K562 (cell line): ENCODE measurements around the gene TULP3. TPM values are rescaled to one million over a fixed set of nuclear protein-coding genes. Genes with fewer than 3 reads are reported as not detected.
A peak's percentile ranks its signal among the peaks of the same experiment; 100 is the strongest.

ENCODE experiments used
- ETV5 ChIP-seq: sonication (generic); formaldehyde crosslinking; IDR thresholded peaks from 2 replicates; pipeline ENCODE4 v1.4.0; 2020; ENCODE audit warnings: low read depth, mild to moderate bottlenecking, missing genetic modification reagents
- FOXP1 ChIP-seq: sonication (generic); formaldehyde crosslinking; IDR thresholded peaks from 2 replicates; pipeline ENCODE4 v1.8.0; 2022; ENCODE audit warnings: mild to moderate bottlenecking, missing genetic modification reagents
- HLTF ChIP-seq: fragments of 450-650 bp; IDR thresholded peaks from 2 replicates; pipeline ENCODE4 v1.6.1; 2016
- NFE2 ChIP-seq: IDR thresholded peaks from 2 replicates; pipeline ENCODE4 v1.6.1; 2014; ENCODE audit warnings: antibody characterized with exemption, low read depth
- PHB2 ChIP-seq: fragments of 450-650 bp; IDR thresholded peaks from 2 replicates; pipeline ENCODE4 v1.6.1; 2017; ENCODE audit warnings: low read depth
- PYGO2 ChIP-seq: fragments of 450-650 bp; IDR thresholded peaks from 2 replicates; pipeline ENCODE4 v1.6.1; 2016; ENCODE audit warnings: mild to moderate bottlenecking, missing genetic modification characterization, moderate library complexity, missing compliant biosample characterization
- RAD21 ChIP-seq, 2 experiments: fragments of 250-450 bp in 1 of 2; fragments of 450-650 bp in 1 of 2; sonication (Bioruptor Pico) in 1 of 2; formaldehyde crosslinking in 1 of 2; IDR thresholded peaks in 1 of 2; conservative IDR thresholded peaks in 1 of 2; 2 replicates each; pipeline versions ENCODE4 v1.4.0 to v1.8.0; 2020 to 2022; ENCODE audit warnings: mild to moderate bottlenecking in 2 of 2, moderate library complexity in 1 of 2
- RBM34 ChIP-seq: fragments of 200-400 bp; formaldehyde crosslinking; IDR thresholded peaks from 2 replicates; pipeline ENCODE4 v1.6.1; 2018; ENCODE audit warnings: low read length, borderline replicate concordance; ENCODE audit not compliant: insufficient read depth
- SP2 ChIP-seq: IDR thresholded peaks from 2 replicates; pipeline ENCODE4 v1.6.1; 2011; ENCODE audit warnings: mild to moderate bottlenecking, low read depth, low read length, moderate library complexity; ENCODE audit not compliant: poor library complexity, severe bottlenecking; ENCODE audit errors: extremely low read depth
- VEZF1 ChIP-seq: fragments of 200-800 bp; sonication (Bioruptor generic); IDR thresholded peaks from 2 replicates; pipeline ENCODE4 v1.6.1; 2017; ENCODE audit warnings: missing genetic modification characterization, missing compliant biosample characterization
- ZBTB7A ChIP-seq: IDR thresholded peaks from 2 replicates; pipeline ENCODE4 v1.6.1; 2011; ENCODE audit warnings: low read depth, mild to moderate bottlenecking, low read length, moderate library complexity, borderline replicate concordance; ENCODE audit not compliant: control insufficient read depth
- ZNF212 ChIP-seq: fragments of 450-650 bp; formaldehyde crosslinking; IDR thresholded peaks from 2 replicates; pipeline ENCODE4 v1.4.0; 2020; ENCODE audit warnings: mild to moderate bottlenecking
- ZNF311 ChIP-seq: fragments of 250-450 bp; sonication (Bioruptor Pico); IDR thresholded peaks from 2 replicates; pipeline ENCODE4 v1.4.0; 2020; ENCODE audit warnings: mild to moderate bottlenecking, moderate library complexity
- polyA plus RNA-seq, 8 experiments: library from polyadenylated mRNA; depleted of rRNA in 4 of 8; stranded (reverse) in 5 of 8; unstranded in 3 of 8; fragments of >200 nt; fragmentation: Nextera tagmentation in 2 of 8; fragmentation: Illumina TruSeq in 1 of 8; extraction: Ambion mirVana in 2 of 8; extraction: Trizol in 1 of 8; gene quantifications; 2 replicates each; pipeline versions ENCODE4 v1.2.1 to v1.2.3, GENCODE V29; 2011 to 2014; ENCODE audit warnings: inconsistent platforms in 1 of 8, missing spikeins in 1 of 8
- total RNA-seq, 7 experiments: library from RNA; depleted of rRNA in 6 of 7; stranded (reverse); fragments of >200 nt in 6 of 7; fragmentation: Illumina TruSeq in 2 of 7; extraction: Trizol in 2 of 7; gene quantifications; 2 replicates each; pipeline versions ENCODE4 v1.2.1 to v1.2.3, GENCODE V29; 2011 to 2021; ENCODE audit warnings: low replicate concordance in 1 of 7
- TF ChIP-seq, protein P1 (sequence below): fragments of 250-450 bp; sonication (Bioruptor Pico); IDR thresholded peaks from 2 replicates; pipeline ENCODE4 v1.5.0; 2021; ENCODE audit warnings: mild to moderate bottlenecking, moderate library complexity
- TF ChIP-seq, protein P2 (sequence below), 2 experiments: IDR thresholded peaks; 2 replicates each; pipeline ENCODE4 v1.6.1; 2011; ENCODE audit warnings: borderline replicate concordance in 1 of 2, control low read depth in 1 of 2, low read depth in 1 of 2, low read length in 1 of 2, mild to moderate bottlenecking in 1 of 2, mixed read lengths in 1 of 2, moderate library complexity in 1 of 2; ENCODE audit not compliant: insufficient read depth in 1 of 2, insufficient read length in 1 of 2, poor library complexity in 1 of 2, severe bottlenecking in 1 of 2; ENCODE audit errors: extremely low read depth in 1 of 2

TULP3 gene
- total and polyA plus RNA-seq, 9 of the 15 experiments (the other 6 are each of a cell fraction or from before 2014, with no cell fraction given), result 3.6 to 13.3 (median 7.3) TPM

DNA sequence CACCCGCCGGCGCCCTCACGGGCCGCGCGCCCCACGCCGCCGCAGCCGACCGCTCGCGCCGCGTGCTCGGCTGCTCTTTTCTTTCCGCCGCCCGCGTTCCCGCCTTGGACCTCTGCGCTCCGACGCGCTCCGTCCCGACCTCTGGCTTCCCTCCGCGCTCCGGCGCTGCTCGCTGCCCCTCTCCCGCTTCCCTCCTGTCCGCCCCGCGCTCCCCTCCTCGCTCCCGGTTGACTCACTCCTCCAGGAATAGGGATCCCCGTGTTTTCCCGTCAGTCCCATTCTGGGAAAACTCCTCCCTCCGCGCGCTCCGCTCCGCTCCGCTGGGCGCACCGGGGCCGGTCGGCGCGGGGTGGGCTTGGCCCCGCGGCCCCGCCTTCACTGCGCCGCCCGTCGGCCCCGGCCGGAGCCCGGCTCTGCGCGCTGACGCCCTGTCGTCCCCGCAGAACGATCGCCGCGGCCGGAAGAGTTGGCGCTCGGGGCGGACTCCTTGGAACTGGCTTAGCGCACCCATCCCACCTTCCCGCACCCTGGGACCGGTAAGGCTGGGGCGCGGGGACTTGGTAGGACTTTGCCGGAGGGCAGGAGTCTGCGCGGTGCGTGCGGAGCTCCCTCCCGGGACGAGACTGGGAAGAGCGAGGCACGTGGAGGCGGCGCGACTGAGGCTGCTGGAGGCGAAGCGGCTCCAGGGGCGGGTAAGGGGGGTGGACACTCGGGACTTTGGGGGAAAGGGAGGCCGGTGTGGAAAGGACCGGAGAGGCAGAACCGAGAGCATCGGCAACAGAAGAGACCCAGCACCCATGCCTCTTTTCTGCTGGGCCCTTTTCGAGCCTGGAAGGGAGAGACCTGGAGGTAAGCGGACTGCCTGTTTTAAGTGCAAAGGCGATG lies 69.1 kb downstream of the TULP3 start (continued):
- TF ChIP-seq, protein P1, sequence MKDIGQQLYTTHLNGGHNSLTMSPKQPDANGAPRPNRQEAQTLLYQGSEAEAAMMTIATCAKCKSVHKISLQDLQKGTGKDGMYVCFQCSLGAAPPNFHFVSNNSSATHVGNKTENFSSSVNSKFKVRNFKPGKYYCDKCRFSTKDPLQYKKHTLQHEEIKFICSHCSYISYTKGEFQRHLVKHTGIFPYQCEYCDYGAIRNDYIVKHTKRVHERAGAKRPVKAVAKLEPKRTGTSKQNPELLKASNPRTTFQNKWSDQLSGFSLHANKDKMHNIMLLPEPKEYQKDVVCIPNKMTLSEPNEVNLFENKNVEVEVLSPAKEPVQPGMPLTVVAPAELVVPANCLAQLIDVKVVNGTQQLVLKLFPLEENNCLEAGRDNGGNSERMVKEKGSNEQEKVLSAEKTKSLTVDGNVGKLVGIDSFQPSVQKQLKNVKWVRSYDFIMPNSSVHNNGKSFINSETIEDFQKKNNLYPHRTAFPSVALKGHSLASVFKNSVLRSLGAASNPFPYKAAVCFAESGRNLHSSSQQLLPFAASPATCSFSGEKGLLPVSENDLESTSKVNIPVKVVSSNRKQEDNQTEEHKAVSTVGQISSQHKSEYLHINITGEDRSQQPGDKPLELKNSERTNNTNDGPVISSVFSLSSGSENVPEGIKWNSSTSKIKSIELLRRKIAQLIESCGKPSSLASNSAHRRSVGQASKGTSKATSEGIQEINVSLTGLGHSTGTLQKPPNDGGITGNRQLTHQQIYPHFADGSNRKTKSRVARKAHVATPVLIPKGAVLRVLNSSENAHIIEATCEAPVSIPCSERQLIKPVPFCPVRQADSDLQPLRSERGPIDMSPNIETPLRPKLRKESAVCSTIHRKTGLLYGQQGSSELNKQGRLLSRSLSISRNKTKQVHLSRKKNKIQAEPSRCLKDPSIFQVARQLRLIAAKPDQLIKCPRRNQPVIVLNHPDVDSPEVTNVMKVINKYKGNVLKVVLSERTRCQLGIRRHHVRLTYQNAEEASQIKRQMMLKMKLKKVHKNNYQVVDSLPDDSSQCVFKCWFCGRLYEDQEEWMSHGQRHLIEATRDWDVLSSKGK (CRISPR knock-in tag), result no peak
- TF ChIP-seq NFE2, result no peak
- TF ChIP-seq ZNF311 (CRISPR knock-in tag), result no peak
- peak; percentile 18 for TF ChIP-seq FOXP1 (CRISPR knock-in tag)
- TF ChIP-seq RBM34, result no peak
- TF ChIP-seq, protein P2, sequence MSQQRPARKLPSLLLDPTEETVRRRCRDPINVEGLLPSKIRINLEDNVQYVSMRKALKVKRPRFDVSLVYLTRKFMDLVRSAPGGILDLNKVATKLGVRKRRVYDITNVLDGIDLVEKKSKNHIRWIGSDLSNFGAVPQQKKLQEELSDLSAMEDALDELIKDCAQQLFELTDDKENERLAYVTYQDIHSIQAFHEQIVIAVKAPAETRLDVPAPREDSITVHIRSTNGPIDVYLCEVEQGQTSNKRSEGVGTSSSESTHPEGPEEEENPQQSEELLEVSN (IDR thresholded peaks at IDR 0.05; ENCODE audit: borderline replicate concordance in 1 of 2, extremely low read depth in 1 of 2, insufficient read depth in 1 of 2, insufficient read length in 1 of 2, low read depth in 1 of 2, low read length in 1 of 2, poor library complexity in 1 of 2, severe bottlenecking in 1 of 2), result peak; percentile 94 to 98
- 0 out of 2 replicates have a peak, but pooled peaks have one; percentile 18 for TF ChIP-seq ETV5 (CRISPR knock-in tag)
- no peak for TF ChIP-seq PYGO2 (tag)
- TF ChIP-seq VEZF1 (CRISPR knock-in tag), result peak; percentile 38; the same call in 1 of the 2 replicates
- TF ChIP-seq PHB2, result no peak
- no peak for TF ChIP-seq ZNF212 (CRISPR knock-in tag)
- TF ChIP-seq SP2, result no peak
- TF ChIP-seq ZBTB7A, result peak; percentile 62; the same call in 1 of the 2 replicates
- TF ChIP-seq HLTF, result no peak
- no peak for TF ChIP-seq RAD21 (CRISPR knock-in tag; conservative IDR thresholded peaks at IDR 0.05 in 1 of 2, IDR thresholded peaks at IDR 0.05 in 1 of 2)
